Liver (tissue), 9 donors: ENCODE data around the gene COL17A1. TPM values are rescaled to one million over a fixed set of nuclear protein-coding genes. Genes with fewer than 3 reads are reported as not detected.

Source experiments
- DNase-seq: peaks from one replicate; pipeline ENCODE4 v3.0.0-alpha.2; 2017; ENCODE audit warnings: low spot score
- H3K27ac ChIP-seq, 2 donors: one replicate each; pipeline ENCODE4 v1.7.0; 2013; ENCODE audit warnings: inconsistent platforms in 2 of 2, low read length in 2 of 2, control low read depth in 1 of 2, low read depth in 1 of 2, mild to moderate bottlenecking in 1 of 2
- H3K27me3 ChIP-seq, 4 donors: one replicate each; pipeline versions ENCODE4 v1.6.1 to v1.7.0; 2013; ENCODE audit warnings: low read length in 3 of 4, inconsistent platforms in 1 of 4, mild to moderate bottlenecking in 1 of 4, moderate library complexity in 1 of 4; ENCODE audit not compliant: control insufficient read depth in 4 of 4, insufficient read depth in 4 of 4
- H3K36me3 ChIP-seq, 4 donors: one replicate each; pipeline versions ENCODE4 v1.6.1 to v1.7.0; 2013; ENCODE audit warnings: low read length in 3 of 4, mild to moderate bottlenecking in 3 of 4, low read depth in 1 of 4, moderate library complexity in 1 of 4; ENCODE audit not compliant: control insufficient read depth in 4 of 4, insufficient read depth in 3 of 4
- H3K4me1 ChIP-seq, 4 donors: one replicate each; pipeline versions ENCODE4 v1.6.1 to v1.7.0; 2013; ENCODE audit warnings: low read length in 3 of 4, mild to moderate bottlenecking in 3 of 4, moderate library complexity in 1 of 4; ENCODE audit not compliant: control insufficient read depth in 4 of 4, insufficient read depth in 4 of 4
- H3K4me3 ChIP-seq, 3 donors: one replicate each; pipeline versions ENCODE4 v1.6.1 to v1.7.0; 2013; ENCODE audit warnings: low read length in 3 of 3, control low read depth in 1 of 3, low read depth in 1 of 3, mild to moderate bottlenecking in 1 of 3
- H3K9ac ChIP-seq, 2 donors: one replicate each; pipeline ENCODE4 v1.7.0; 2013; ENCODE audit warnings: low read length in 2 of 2, mild to moderate bottlenecking in 2 of 2, moderate library complexity in 2 of 2, control low read depth in 1 of 2, low read depth in 1 of 2
- H3K9me3 ChIP-seq, 4 donors: one replicate each; pipeline versions ENCODE4 v1.6.1 to v1.7.0; 2013; ENCODE audit warnings: low read length in 3 of 4; ENCODE audit not compliant: control insufficient read depth in 4 of 4
- ATF3 ChIP-seq: IDR thresholded peaks from 2 replicates; pipeline ENCODE4 v1.6.1; 2016; ENCODE audit warnings: antibody characterized with exemption
- CTCF ChIP-seq: fragments of 150-350 bp; IDR thresholded peaks from 2 replicates; pipeline ENCODE4 v1.5.1; 2017; ENCODE audit warnings: improper control_type of control experiment, low read depth, low read length; ENCODE audit not compliant: missing input control
- EGR1 ChIP-seq, 2 donors: IDR thresholded peaks; 2 replicates each; pipeline ENCODE4 v1.6.1; 2016 to 2018; ENCODE audit warnings: antibody characterized with exemption in 2 of 2, low read depth in 2 of 2
- FOXA1 ChIP-seq: IDR thresholded peaks from 2 replicates; pipeline ENCODE4 v1.6.1; 2016; ENCODE audit warnings: antibody characterized with exemption
- FOXA2 ChIP-seq: IDR thresholded peaks from 2 replicates; pipeline ENCODE4 v1.6.1; 2016; ENCODE audit warnings: antibody characterized with exemption
- HNF4A ChIP-seq, 2 donors: conservative IDR thresholded peaks; 2 replicates each; pipeline ENCODE4 v1.6.1; 2016; ENCODE audit warnings: antibody characterized with exemption in 2 of 2, mild to moderate bottlenecking in 2 of 2
- HNF4G ChIP-seq: IDR thresholded peaks from 2 replicates; pipeline ENCODE4 v1.6.1; 2016; ENCODE audit warnings: antibody characterized with exemption
- JUND ChIP-seq, 2 donors: IDR thresholded peaks; 2 replicates each; pipeline ENCODE4 v1.6.1; 2016; ENCODE audit warnings: antibody characterized with exemption in 2 of 2
- MAX ChIP-seq: IDR thresholded peaks from 2 replicates; pipeline ENCODE4 v1.6.1; 2016; ENCODE audit warnings: antibody characterized with exemption
- NR2F2 ChIP-seq: IDR thresholded peaks from 2 replicates; pipeline ENCODE4 v1.6.1; 2016; ENCODE audit warnings: antibody characterized with exemption
- RAD21 ChIP-seq, 2 donors: IDR thresholded peaks; 2 replicates each; pipeline ENCODE4 v1.6.1; 2016; ENCODE audit warnings: antibody characterized with exemption in 2 of 2, mild to moderate bottlenecking in 2 of 2
- RXRA ChIP-seq, 2 donors: IDR thresholded peaks; 2 replicates each; pipeline ENCODE4 v1.6.1; 2017 to 2018; ENCODE audit warnings: antibody characterized with exemption in 2 of 2, mild to moderate bottlenecking in 1 of 2
- SP1 ChIP-seq: IDR thresholded peaks from 2 replicates; pipeline ENCODE4 v1.6.1; 2018; ENCODE audit warnings: antibody characterized with exemption, mild to moderate bottlenecking
- TAF1 ChIP-seq: conservative IDR thresholded peaks from 2 replicates; pipeline ENCODE4 v1.6.1; 2016; ENCODE audit warnings: antibody characterized with exemption, mild to moderate bottlenecking
- YY1 ChIP-seq: IDR thresholded peaks from 2 replicates; pipeline ENCODE4 v1.6.1; 2016; ENCODE audit warnings: antibody characterized with exemption, mild to moderate bottlenecking
- ZBTB33 ChIP-seq: IDR thresholded peaks from 2 replicates; pipeline ENCODE4 v1.6.1; 2016; ENCODE audit warnings: antibody characterized with exemption
- WGBS: extraction: QIAGEN DNeasy Blood & Tissue Kit; methylation state at CpG from one replicate; pipeline ENCODE4 v1.1.7; 2013; 5-methylcytosine and 5-hydroxymethylcytosine counted together
- polyA plus RNA-seq, 2 donors: library from polyadenylated mRNA; stranded (reverse) in 1 of 2; unstranded in 1 of 2; fragments of 200-250 nt in 1 of 2; fragments of >200 nt in 1 of 2; fragmentation: Nextera tagmentation in 1 of 2; extraction: Ambion mirVana in 1 of 2; gene quantifications; one replicate each; pipeline versions ENCODE4 v1.2.1 to v1.2.3, GENCODE V29; 2013 to 2015
- total RNA-seq, 2 donors: library from RNA; depleted of rRNA; stranded (reverse); fragments of >200 nt; gene quantifications; one replicate each; pipeline ENCODE4 v1.2.3, GENCODE V29; 2014
- donor health status: healthy.
- donor health status: healthy.
- donor health status: healthy.
- donor health status: healthy.
- donor health status: healthy.

Gene COL17A1
- total and polyA plus RNA-seq, 4 donors = 0.05 to 1.7 TPM; not detected in 2

- Histone ChIP-seq H3K4me3 (no peak overlapping the region), H3K9me3 (no peaks in the 10 kb centered on the region), H3K27me3 (no peaks in the 10 kb centered on the region), H3K4me1 (no peaks in the 10 kb centered on the region), H3K27ac (no peak overlapping the region), H3K9ac (no peak overlapping the region), H3K36me3 (no peaks in the 10 kb centered on the region)
- no peak for TF ChIP-seq JUND (IDR thresholded peaks at IDR 0.05)
- TF ChIP-seq RAD21 (IDR thresholded peaks at IDR 0.05) = peak; percentile 89 to 93
- TF ChIP-seq CTCF = peak; percentile 76
- no peak for TF ChIP-seq FOXA1
- WGBS = 70% methylated on average over 9 of the region's 9 CpGs
- peak; percentile 26 for DNase-seq
Measured at GRCh38 chr10:104045151-104046089, 40.3 kb downstream of the COL17A1 start.

- no peak overlapping the region for H3K27ac ChIP-seq
- DNase-seq = no peak
- 79% methylated on average over 4 of the region's 4 CpGs for WGBS
- no peaks in the 10 kb centered on the region for H3K27me3 ChIP-seq
- TF ChIP-seq RXRA (IDR thresholded peaks at IDR 0.05) (no peak), CTCF (no peak), ZBTB33 (no peak), NR2F2 (no peak), ATF3 (no peak), EGR1 (IDR thresholded peaks at IDR 0.05; ENCODE audit: low read depth in 2 of 2) (no peak), SP1 (no peak), HNF4A (conservative IDR thresholded peaks at IDR 0.05) (no peak), FOXA2 (no peak), MAX (no peak), FOXA1 (no peak), TAF1 (no peak), YY1 (no peak), HNF4G (no peak)
- no peaks in the 10 kb centered on the region for H3K36me3 ChIP-seq
- H3K4me1 ChIP-seq = no peaks in the 10 kb centered on the region
- H3K4me3 ChIP-seq = no peak overlapping the region
- no peak overlapping the region for H3K9ac ChIP-seq
- no peaks in the 10 kb centered on the region for H3K9me3 ChIP-seq
Measured at GRCh38 chr10:104043854-104044253, 41.8 kb downstream of the COL17A1 start.
